Fibroblast of lung (primary cell): ENCODE data around the gene MCFD2. TPM values are rescaled to one million over a fixed set of nuclear protein-coding genes. Genes with fewer than 3 reads are reported as not detected.

Experiments used
- DNase-seq, 2 donors: peaks; one replicate each; pipeline versions ENCODE4 v3.0.0 to v3.0.0-alpha.2; 2010; ENCODE audit warnings: low read depth in 2 of 2
- H2AFZ ChIP-seq: 2 replicates; pipeline ENCODE4 v1.5.1; 2012; ENCODE audit warnings: low read length, control low read depth, inconsistent platforms
- H3K27ac ChIP-seq: 2 replicates; pipeline ENCODE4 v1.5.1; 2011; ENCODE audit warnings: low read length, control low read depth; ENCODE audit not compliant: insufficient read depth
- H3K27me3 ChIP-seq: 2 replicates; pipeline ENCODE4 v1.5.1; 2011; ENCODE audit warnings: mild to moderate bottlenecking, low read length; ENCODE audit not compliant: control insufficient read depth, insufficient read depth
- H3K36me3 ChIP-seq: 2 replicates; pipeline ENCODE4 v1.5.1; 2011; ENCODE audit warnings: low read length; ENCODE audit not compliant: control insufficient read depth, insufficient read depth
- H3K4me1 ChIP-seq: 2 replicates; pipeline ENCODE4 v1.5.1; 2011; ENCODE audit warnings: low read length; ENCODE audit not compliant: control insufficient read depth, insufficient read depth; ENCODE audit errors: extremely low read depth
- H3K4me2 ChIP-seq: 2 replicates; pipeline ENCODE4 v1.5.1; 2011; ENCODE audit warnings: low read length, control low read depth; ENCODE audit not compliant: insufficient read depth; ENCODE audit errors: extremely low read depth
- H3K4me3 ChIP-seq, 4 experiments: fragments of 200-600 bp in 1 of 4; sonication (generic) in 1 of 4; replicated peaks in 1 of 4; 2 replicates each; pipeline ENCODE4 v1.5.1; 2011 to 2016; ENCODE audit warnings: low read length in 4 of 4, low read depth in 3 of 4, mild to moderate bottlenecking in 3 of 4, control low read depth in 2 of 4, inconsistent platforms in 1 of 4, mixed read lengths in 1 of 4; ENCODE audit not compliant: insufficient read depth in 1 of 4; ENCODE audit errors: control extremely low read depth in 1 of 4
- H3K79me2 ChIP-seq: 2 replicates; pipeline ENCODE4 v1.5.1; 2012; ENCODE audit warnings: mild to moderate bottlenecking, low read length, inconsistent platforms; ENCODE audit not compliant: control insufficient read depth, insufficient read depth
- H3K9ac ChIP-seq: 2 replicates; pipeline ENCODE4 v1.5.1; 2011; ENCODE audit warnings: mild to moderate bottlenecking, low read length, control low read depth; ENCODE audit not compliant: insufficient read depth
- H3K9me3 ChIP-seq: 2 replicates; pipeline ENCODE4 v1.5.1; 2012; ENCODE audit warnings: low read depth, low read length; ENCODE audit not compliant: control insufficient read depth, insufficient read depth
- H4K20me1 ChIP-seq: 2 replicates; pipeline ENCODE4 v1.5.1; 2011; ENCODE audit warnings: low read length; ENCODE audit not compliant: control insufficient read depth, insufficient read depth; ENCODE audit errors: extremely low read depth
- CTCF ChIP-seq, 2 donors: IDR thresholded peaks in 1 of 2; conservative IDR thresholded peaks in 1 of 2; 1 replicate in 1 of 2; 2 replicates in 1 of 2; pipeline ENCODE4 v1.5.1; 2011 to 2012; ENCODE audit warnings: low read length in 2 of 2, control low read depth in 1 of 2, inconsistent platforms in 1 of 2, low read depth in 1 of 2, mild to moderate bottlenecking in 1 of 2
- EZH2 ChIP-seq: IDR thresholded peaks from 2 replicates; pipeline ENCODE4 v1.5.1; 2012; ENCODE audit warnings: low read length, control low read depth, mild to moderate bottlenecking; ENCODE audit errors: missing control alignments
- polyA plus RNA-seq, 2 donors: library from polyadenylated mRNA; depleted of rRNA in 1 of 2; stranded (reverse) in 1 of 2; unstranded in 1 of 2; fragments of >200 nt; gene quantifications; 2 replicates each; pipeline ENCODE4 v1.2.1, GENCODE V29; 2011 to 2012; ENCODE audit warnings: missing spikeins in 1 of 2
- total RNA-seq: library from RNA; depleted of rRNA; stranded (reverse); fragments of >200 nt; gene quantifications from 2 replicates; pipeline ENCODE4 v1.2.1, GENCODE V29; 2014

The MCFD2 gene
- total and polyA plus RNA-seq, 2 donors (not counting 1 experiment from before 2014, with no cell fraction given), result 151 to 328 TPM

DNA sequence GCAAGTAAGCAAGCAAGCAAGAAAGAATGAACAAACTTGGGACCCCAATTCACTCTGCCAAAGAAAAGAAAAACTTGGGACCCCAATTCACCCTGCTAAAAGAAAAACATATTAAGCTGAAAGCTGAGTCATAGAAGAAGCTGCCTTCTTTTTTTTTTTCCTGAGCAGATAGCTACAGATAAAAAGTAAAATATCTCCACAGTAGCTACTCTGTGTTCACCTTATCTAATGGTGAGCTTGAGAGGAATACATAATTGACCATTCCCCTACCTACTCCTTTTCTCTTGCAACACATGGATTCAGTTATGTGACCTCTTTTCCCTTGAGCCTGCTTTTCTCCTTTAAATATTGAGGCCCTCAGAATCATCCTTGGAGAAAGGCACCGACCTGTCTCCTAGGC lies 63.0 kb downstream of the MCFD2 start:
- no peak for TF ChIP-seq EZH2
- no peak for TF ChIP-seq CTCF (conservative IDR thresholded peaks at IDR 0.05 in 1 of 2, IDR thresholded peaks at IDR 0.05 in 1 of 2; ENCODE audit: low read depth in 1 of 2, low read length in 2 of 2)
- Histone ChIP-seq H3K27me3 (no peaks in the 10 kb centered on the region), H3K36me3 (no peaks in the 10 kb centered on the region), H3K27ac (no peak overlapping the region), H4K20me1 (no peaks in the 10 kb centered on the region), H2AFZ (no peak overlapping the region), H3K4me2 (no peak overlapping the region), H3K79me2 (peaks cover 2% of the 10 kb centered on the region), H3K9me3 (no peaks in the 10 kb centered on the region), H3K4me3 (no peak overlapping the region), H3K4me1 (peaks cover 55% of the 10 kb centered on the region), H3K9ac (no peak overlapping the region)
- no peak for DNase-seq

DNA sequence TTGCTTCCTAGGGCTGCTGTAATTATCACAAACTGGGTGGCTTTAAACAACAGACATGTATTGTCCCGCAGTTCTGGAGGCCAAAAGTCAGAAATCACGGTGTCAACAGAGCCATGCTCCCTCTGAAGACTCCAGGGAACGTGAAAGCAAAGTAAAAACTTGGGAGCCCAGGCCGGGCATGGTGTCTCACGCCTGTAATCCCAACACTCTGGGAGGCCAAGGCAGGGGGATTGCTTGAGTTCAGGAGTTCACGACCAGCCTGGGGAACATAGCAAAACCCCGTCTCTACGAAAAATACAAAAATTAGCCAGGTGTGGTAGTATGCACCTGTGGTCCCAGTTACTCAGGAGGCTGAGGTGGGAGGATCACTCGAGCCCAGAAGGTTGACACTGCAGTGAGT lies 63.5 kb downstream of the MCFD2 start:
- H3K4me1 ChIP-seq, result peaks cover 60% of the 10 kb centered on the region
- no peaks in the 10 kb centered on the region for H4K20me1 ChIP-seq
- no peak overlapping the region for H3K4me2 ChIP-seq
- no peak overlapping the region for H3K9ac ChIP-seq
- peaks cover 2% of the 10 kb centered on the region for H3K79me2 ChIP-seq
- no peak overlapping the region for H2AFZ ChIP-seq
- H3K27me3 ChIP-seq, result no peaks in the 10 kb centered on the region
- H3K36me3 ChIP-seq, result no peaks in the 10 kb centered on the region
- DNase-seq, result no peak
- peak overlapping the region; percentile 44 for H3K27ac ChIP-seq
- H3K4me3 ChIP-seq, result no peak overlapping the region
- TF ChIP-seq EZH2, result no peak
- no peak for TF ChIP-seq CTCF (conservative IDR thresholded peaks at IDR 0.05 in 1 of 2, IDR thresholded peaks at IDR 0.05 in 1 of 2; ENCODE audit: low read depth in 1 of 2, low read length in 2 of 2)
- no peaks in the 10 kb centered on the region for H3K9me3 ChIP-seq

Other genes starting within 250 kb of the MCFD2 start
- gene SOCS5, start 216.5 kb downstream of the MCFD2 start, total RNA-seq, result 105 and 111 TPM in 2 replicates
- gene SOCS5, start 216.5 kb downstream of the MCFD2 start, polyA plus RNA-seq, result 55.0 and 95.2 TPM in 2 replicates
- 18.5 and 27.2 TPM in 2 replicates for gene TTC7A, start 25.4 kb upstream of the MCFD2 start, total RNA-seq
- gene TTC7A, start 25.4 kb upstream of the MCFD2 start, polyA plus RNA-seq, result 11.6 and 21.1 TPM in 2 replicates
- 0.26 and 0.33 TPM in 2 replicates for gene STPG4, start 239.5 kb upstream of the MCFD2 start, total RNA-seq
- gene STPG4, start 239.5 kb upstream of the MCFD2 start, polyA plus RNA-seq, result 0.05 TPM in 1 of 2 replicates, not detected in the other